PC-9 (cell line): ENCODE data around the gene TERB1.

Experiments
- EZH2 ChIP-seq: fragments of 200-600 bp; sonication (generic); IDR thresholded peaks from 2 replicates; pipeline ENCODE4 v1.8.0; 2017; ENCODE audit warnings: antibody characterized with exemption, low read depth
- TF ChIP-seq, protein P1 (sequence below): fragments of 200-600 bp; sonication (generic); conservative IDR thresholded peaks from 2 replicates; pipeline ENCODE4 v1.6.1; 2017; ENCODE audit warnings: mixed run types, antibody characterized with exemption, mild to moderate bottlenecking, moderate library complexity

DNA sequence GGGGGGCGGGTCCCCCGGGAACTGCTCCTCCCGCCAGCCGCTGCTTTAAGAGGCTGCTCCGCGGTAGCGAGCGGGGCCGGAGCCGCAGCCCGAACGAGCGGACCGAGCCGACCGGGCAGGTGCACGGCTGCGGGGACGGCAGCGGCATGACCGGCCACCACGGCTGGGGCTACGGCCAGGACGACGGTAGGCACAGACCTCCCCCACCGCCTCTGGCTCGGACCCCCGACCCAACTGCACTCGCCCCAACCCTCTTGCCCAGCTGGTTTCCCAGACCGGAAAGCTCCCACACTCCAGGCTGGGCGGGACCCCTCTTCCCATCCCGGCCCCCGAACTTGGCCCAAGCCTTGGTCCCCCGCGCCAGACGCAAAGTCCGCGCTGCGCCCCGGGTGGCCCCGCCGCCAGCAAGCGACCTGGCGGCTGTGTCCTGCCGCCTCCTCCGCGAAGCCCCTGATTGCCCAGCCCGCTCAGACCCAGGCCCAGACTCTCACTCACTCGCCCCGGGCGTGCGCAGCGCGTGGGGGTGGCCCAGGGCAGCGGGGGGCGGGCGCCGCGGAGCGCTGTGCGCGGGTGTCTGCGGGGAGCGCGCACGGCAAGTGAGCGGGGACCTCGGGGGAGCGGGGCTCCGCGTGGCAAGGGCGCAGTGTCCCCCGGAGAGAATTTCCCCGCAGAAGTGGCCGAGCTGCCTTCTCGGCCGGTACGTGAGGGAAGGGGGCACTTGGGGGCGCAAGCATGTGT lies 43.1 kb upstream of the TERB1 start, which contains the start of gene CA7:
- TF ChIP-seq EZH2, result no peak
- TF ChIP-seq, protein P1, sequence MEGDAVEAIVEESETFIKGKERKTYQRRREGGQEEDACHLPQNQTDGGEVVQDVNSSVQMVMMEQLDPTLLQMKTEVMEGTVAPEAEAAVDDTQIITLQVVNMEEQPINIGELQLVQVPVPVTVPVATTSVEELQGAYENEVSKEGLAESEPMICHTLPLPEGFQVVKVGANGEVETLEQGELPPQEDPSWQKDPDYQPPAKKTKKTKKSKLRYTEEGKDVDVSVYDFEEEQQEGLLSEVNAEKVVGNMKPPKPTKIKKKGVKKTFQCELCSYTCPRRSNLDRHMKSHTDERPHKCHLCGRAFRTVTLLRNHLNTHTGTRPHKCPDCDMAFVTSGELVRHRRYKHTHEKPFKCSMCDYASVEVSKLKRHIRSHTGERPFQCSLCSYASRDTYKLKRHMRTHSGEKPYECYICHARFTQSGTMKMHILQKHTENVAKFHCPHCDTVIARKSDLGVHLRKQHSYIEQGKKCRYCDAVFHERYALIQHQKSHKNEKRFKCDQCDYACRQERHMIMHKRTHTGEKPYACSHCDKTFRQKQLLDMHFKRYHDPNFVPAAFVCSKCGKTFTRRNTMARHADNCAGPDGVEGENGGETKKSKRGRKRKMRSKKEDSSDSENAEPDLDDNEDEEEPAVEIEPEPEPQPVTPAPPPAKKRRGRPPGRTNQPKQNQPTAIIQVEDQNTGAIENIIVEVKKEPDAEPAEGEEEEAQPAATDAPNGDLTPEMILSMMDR, result no peak
